HepG2 (cell line): ENCODE measurements around the gene LRRIQ4. TPM values are rescaled to one million over a fixed set of nuclear protein-coding genes. Genes with fewer than 3 reads are reported as not detected.

Experiments used
- ATM ChIP-seq: fragments of 450-650 bp; IDR thresholded peaks from 2 replicates; pipeline ENCODE4 v1.7.1; 2017; ENCODE audit warnings: mild to moderate bottlenecking, borderline replicate concordance
- BRD4 ChIP-seq: sonication (generic); formaldehyde crosslinking; IDR thresholded peaks from 2 replicates; pipeline ENCODE4 v1.4.0; 2020; ENCODE audit warnings: missing genetic modification reagents
- DMAP1 ChIP-seq: IDR thresholded peaks from 2 replicates; pipeline ENCODE4 v1.6.1; 2016
- ELF3 ChIP-seq: IDR thresholded peaks from 2 replicates; pipeline ENCODE4 v1.6.1; 2016; ENCODE audit warnings: missing genetic modification reagents, missing compliant biosample characterization
- HDAC1 ChIP-seq: sonication (generic); formaldehyde crosslinking; IDR thresholded peaks from 2 replicates; pipeline ENCODE4 v1.5.1; 2020; ENCODE audit warnings: mild to moderate bottlenecking, missing genetic modification reagents
- MEIS2 ChIP-seq: sonication (generic); formaldehyde crosslinking; IDR thresholded peaks from 2 replicates; pipeline ENCODE4 v1.9.0; 2021; ENCODE audit warnings: mild to moderate bottlenecking, missing genetic modification reagents
- MXD4 ChIP-seq: IDR thresholded peaks from 2 replicates; pipeline ENCODE4 v1.6.1; 2016; ENCODE audit warnings: mild to moderate bottlenecking, missing biosample characterization, missing genetic modification reagents
- PCBP1 ChIP-seq: fragments of 200-400 bp; formaldehyde crosslinking; IDR thresholded peaks from 2 replicates; pipeline ENCODE4 v1.6.1; 2017; ENCODE audit warnings: mild to moderate bottlenecking, low read depth, low read length, borderline replicate concordance
- RFXAP ChIP-seq: sonication (generic); formaldehyde crosslinking; IDR thresholded peaks from 2 replicates; pipeline ENCODE4 v1.4.0; 2020; ENCODE audit warnings: missing genetic modification reagents, borderline replicate concordance
- SAFB2 ChIP-seq: sonication (generic); formaldehyde crosslinking; IDR thresholded peaks from 2 replicates; pipeline ENCODE4 v1.5.1; 2020; ENCODE audit warnings: missing genetic modification reagents, low read depth, mild to moderate bottlenecking, borderline replicate concordance
- SPEN ChIP-seq: sonication (generic); formaldehyde crosslinking; IDR thresholded peaks from 2 replicates; pipeline ENCODE4 v1.5.1; 2020; ENCODE audit warnings: low read depth, mild to moderate bottlenecking, missing genetic modification reagents
- TBP ChIP-seq: sonication (generic); formaldehyde crosslinking; IDR thresholded peaks from 2 replicates; pipeline ENCODE4 v1.5.0; 2020; ENCODE audit warnings: missing genetic modification reagents
- THAP11 ChIP-seq: IDR thresholded peaks from 2 replicates; pipeline ENCODE4 v1.6.1; 2016; ENCODE audit warnings: missing biosample characterization, missing genetic modification reagents
- ZFP37 ChIP-seq: sonication (generic); formaldehyde crosslinking; IDR thresholded peaks from 2 replicates; pipeline ENCODE4 v1.4.0; 2020; ENCODE audit warnings: missing genetic modification reagents, borderline replicate concordance
- ZIK1 ChIP-seq: sonication (generic); formaldehyde crosslinking; IDR thresholded peaks from 2 replicates; pipeline ENCODE4 v1.5.0; 2020; ENCODE audit warnings: mild to moderate bottlenecking, low read depth, missing genetic modification reagents, borderline replicate concordance
- ZNF652 ChIP-seq: IDR thresholded peaks from 2 replicates; pipeline ENCODE4 v1.6.1; 2016; ENCODE audit warnings: low read depth, borderline replicate concordance
- polyA plus RNA-seq, 8 experiments: library from polyadenylated mRNA; depleted of rRNA in 3 of 8; stranded (reverse) in 7 of 8; unstranded in 1 of 8; fragments of >200 nt; fragmentation: Illumina TruSeq in 4 of 8; extraction: Trizol in 4 of 8; gene quantifications; 2 replicates each; pipeline versions ENCODE4 v1.2.1 to v1.2.3, GENCODE V29; 2011 to 2016; ENCODE audit warnings: low read depth in 4 of 8, missing spikeins in 1 of 8, mixed read lengths in 1 of 8; ENCODE audit not compliant: insufficient read depth in 1 of 8
- total RNA-seq, 5 experiments: library from RNA; depleted of rRNA; stranded (reverse); fragments of >200 nt; fragmentation: Illumina TruSeq; extraction: Trizol; gene quantifications; 2 replicates each; pipeline ENCODE4 v1.2.3, GENCODE V29; 2016; ENCODE audit warnings: low read depth in 1 of 5
- TF ChIP-seq, protein P1 (sequence below): sonication (generic); formaldehyde crosslinking; IDR thresholded peaks from 2 replicates; pipeline ENCODE4 v1.5.0; 2020; ENCODE audit warnings: mild to moderate bottlenecking, missing genetic modification reagents
- TF ChIP-seq, protein P2 (sequence below): sonication (generic); formaldehyde crosslinking; IDR thresholded peaks from 2 replicates; pipeline ENCODE4 v1.5.1; 2020; ENCODE audit warnings: missing genetic modification reagents, mild to moderate bottlenecking, borderline replicate concordance
- TF ChIP-seq, protein P3 (sequence below): sonication (generic); formaldehyde crosslinking; IDR thresholded peaks from 2 replicates; pipeline ENCODE4 v1.5.0; 2020; ENCODE audit warnings: mild to moderate bottlenecking, missing genetic modification reagents, moderate library complexity
- TF ChIP-seq, protein P4 (sequence below): IDR thresholded peaks from 2 replicates; pipeline ENCODE4 v1.6.1; 2016; ENCODE audit warnings: low read depth
- TF ChIP-seq, protein P5 (sequence below): IDR thresholded peaks from 2 replicates; pipeline ENCODE4 v1.6.1; 2016; ENCODE audit warnings: mild to moderate bottlenecking

Gene LRRIQ4
- total and polyA plus RNA-seq, 2 of the 13 experiments (the other 11 are each of a cell fraction or from before 2014, with no cell fraction given) = not detected

DNA sequence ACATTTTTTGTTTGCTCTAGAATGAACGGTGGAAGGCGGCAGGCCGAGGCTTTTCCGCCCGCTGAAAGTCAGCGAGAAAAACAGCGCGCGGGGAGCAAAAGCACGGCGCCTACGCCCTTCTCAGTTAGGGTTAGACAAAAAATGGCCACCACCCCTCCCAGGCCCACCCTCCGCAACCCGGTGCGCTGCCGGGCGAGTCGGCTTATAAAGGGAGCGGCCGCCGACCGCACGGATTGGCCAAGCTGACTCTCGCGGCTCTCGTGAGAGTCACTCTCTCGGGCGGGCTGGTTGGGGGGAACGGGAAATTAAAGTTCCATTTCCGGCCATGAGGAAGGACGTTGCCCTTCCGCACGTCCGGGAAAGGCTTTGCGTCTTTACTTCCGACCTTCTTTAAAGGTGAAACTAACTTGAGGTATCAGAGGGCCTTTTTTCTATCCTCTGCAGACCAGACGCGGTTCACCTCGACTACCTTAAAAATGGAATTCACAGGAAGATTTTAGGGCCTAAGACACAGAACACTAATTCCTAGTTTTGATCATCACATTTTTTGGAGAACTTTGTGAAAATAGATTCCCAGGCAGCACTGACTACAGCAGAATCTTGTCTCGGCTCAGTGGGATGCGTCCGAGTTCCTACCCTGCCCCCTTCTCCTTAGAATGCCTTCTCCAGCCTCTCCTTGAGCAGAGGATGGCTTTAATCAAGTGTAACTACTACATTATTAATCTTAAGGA, 47.6 kb upstream of the LRRIQ4 start, which contains the start of gene TERC (continued):
- TF ChIP-seq, protein P1, sequence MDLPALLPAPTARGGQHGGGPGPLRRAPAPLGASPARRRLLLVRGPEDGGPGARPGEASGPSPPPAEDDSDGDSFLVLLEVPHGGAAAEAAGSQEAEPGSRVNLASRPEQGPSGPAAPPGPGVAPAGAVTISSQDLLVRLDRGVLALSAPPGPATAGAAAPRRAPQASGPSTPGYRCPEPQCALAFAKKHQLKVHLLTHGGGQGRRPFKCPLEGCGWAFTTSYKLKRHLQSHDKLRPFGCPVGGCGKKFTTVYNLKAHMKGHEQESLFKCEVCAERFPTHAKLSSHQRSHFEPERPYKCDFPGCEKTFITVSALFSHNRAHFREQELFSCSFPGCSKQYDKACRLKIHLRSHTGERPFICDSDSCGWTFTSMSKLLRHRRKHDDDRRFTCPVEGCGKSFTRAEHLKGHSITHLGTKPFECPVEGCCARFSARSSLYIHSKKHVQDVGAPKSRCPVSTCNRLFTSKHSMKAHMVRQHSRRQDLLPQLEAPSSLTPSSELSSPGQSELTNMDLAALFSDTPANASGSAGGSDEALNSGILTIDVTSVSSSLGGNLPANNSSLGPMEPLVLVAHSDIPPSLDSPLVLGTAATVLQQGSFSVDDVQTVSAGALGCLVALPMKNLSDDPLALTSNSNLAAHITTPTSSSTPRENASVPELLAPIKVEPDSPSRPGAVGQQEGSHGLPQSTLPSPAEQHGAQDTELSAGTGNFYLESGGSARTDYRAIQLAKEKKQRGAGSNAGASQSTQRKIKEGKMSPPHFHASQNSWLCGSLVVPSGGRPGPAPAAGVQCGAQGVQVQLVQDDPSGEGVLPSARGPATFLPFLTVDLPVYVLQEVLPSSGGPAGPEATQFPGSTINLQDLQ (CRISPR knock-in tag) = no peak
- no peak for TF ChIP-seq ZNF652 (CRISPR knock-in tag)
- peak; percentile 59 for TF ChIP-seq SPEN (CRISPR knock-in tag)
- no peak for TF ChIP-seq ZIK1 (CRISPR knock-in tag)
- TF ChIP-seq, protein P2, sequence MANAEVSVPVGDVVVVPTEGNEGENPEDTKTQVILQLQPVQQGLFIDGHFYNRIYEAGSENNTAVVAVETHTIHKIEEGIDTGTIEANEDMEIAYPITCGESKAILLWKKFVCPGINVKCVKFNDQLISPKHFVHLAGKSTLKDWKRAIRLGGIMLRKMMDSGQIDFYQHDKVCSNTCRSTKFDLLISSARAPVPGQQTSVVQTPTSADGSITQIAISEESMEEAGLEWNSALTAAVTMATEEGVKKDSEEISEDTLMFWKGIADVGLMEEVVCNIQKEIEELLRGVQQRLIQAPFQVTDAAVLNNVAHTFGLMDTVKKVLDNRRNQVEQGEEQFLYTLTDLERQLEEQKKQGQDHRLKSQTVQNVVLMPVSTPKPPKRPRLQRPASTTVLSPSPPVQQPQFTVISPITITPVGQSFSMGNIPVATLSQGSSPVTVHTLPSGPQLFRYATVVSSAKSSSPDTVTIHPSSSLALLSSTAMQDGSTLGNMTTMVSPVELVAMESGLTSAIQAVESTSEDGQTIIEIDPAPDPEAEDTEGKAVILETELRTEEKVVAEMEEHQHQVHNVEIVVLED (CRISPR knock-in tag) = peak; percentile 47; the same call in 1 of the 2 replicates
- TF ChIP-seq ZFP37 (CRISPR knock-in tag) = no peak
- 0 out of 2 replicates have a peak, but pooled peaks have one; percentile 68 for TF ChIP-seq DMAP1 (CRISPR knock-in tag)
- TF ChIP-seq, protein P3, sequence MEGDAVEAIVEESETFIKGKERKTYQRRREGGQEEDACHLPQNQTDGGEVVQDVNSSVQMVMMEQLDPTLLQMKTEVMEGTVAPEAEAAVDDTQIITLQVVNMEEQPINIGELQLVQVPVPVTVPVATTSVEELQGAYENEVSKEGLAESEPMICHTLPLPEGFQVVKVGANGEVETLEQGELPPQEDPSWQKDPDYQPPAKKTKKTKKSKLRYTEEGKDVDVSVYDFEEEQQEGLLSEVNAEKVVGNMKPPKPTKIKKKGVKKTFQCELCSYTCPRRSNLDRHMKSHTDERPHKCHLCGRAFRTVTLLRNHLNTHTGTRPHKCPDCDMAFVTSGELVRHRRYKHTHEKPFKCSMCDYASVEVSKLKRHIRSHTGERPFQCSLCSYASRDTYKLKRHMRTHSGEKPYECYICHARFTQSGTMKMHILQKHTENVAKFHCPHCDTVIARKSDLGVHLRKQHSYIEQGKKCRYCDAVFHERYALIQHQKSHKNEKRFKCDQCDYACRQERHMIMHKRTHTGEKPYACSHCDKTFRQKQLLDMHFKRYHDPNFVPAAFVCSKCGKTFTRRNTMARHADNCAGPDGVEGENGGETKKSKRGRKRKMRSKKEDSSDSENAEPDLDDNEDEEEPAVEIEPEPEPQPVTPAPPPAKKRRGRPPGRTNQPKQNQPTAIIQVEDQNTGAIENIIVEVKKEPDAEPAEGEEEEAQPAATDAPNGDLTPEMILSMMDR = no peak
- 0 out of 2 replicates have a peak, but pooled peaks have one; percentile 20 for TF ChIP-seq MXD4 (CRISPR knock-in tag)
- no peak for TF ChIP-seq ATM
- TF ChIP-seq, protein P4, sequence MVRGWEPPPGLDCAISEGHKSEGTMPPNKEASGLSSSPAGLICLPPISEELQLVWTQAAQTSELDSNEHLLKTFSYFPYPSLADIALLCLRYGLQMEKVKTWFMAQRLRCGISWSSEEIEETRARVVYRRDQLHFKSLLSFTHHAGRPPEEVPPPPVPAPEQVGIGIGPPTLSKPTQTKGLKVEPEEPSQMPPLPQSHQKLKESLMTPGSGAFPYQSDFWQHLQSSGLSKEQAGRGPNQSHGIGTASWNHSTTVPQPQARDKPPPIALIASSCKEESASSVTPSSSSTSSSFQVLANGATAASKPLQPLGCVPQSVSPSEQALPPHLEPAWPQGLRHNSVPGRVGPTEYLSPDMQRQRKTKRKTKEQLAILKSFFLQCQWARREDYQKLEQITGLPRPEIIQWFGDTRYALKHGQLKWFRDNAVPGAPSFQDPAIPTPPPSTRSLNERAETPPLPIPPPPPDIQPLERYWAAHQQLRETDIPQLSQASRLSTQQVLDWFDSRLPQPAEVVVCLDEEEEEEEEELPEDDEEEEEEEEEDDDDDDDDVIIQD (CRISPR knock-in tag) = peak; percentile 76; the same call in 1 of the 2 replicates
- no peak for TF ChIP-seq RFXAP (CRISPR knock-in tag)
- peak; percentile 33; the same call in 1 of the 2 replicates for TF ChIP-seq HDAC1 (CRISPR knock-in tag)
- no peak for TF ChIP-seq SAFB2
- TF ChIP-seq PCBP1 = 0 out of 2 replicates have a peak, but pooled peaks have one; percentile 60
- peak; percentile 77 for TF ChIP-seq THAP11
- no peak; the same call in 1 of the 2 replicates for TF ChIP-seq BRD4 (CRISPR knock-in tag)
- TF ChIP-seq MEIS2 (CRISPR knock-in tag) = no peak
- TF ChIP-seq, protein P5, sequence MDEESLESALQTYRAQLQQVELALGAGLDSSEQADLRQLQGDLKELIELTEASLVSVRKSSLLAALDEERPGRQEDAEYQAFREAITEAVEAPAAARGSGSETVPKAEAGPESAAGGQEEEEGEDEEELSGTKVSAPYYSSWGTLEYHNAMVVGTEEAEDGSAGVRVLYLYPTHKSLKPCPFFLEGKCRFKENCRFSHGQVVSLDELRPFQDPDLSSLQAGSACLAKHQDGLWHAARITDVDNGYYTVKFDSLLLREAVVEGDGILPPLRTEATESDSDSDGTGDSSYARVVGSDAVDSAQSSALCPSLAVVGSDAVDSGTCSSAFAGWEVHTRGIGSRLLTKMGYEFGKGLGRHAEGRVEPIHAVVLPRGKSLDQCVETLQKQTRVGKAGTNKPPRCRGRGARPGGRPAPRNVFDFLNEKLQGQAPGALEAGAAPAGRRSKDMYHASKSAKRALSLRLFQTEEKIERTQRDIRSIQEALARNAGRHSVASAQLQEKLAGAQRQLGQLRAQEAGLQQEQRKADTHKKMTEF (CRISPR knock-in tag) = 0 out of 2 replicates have a peak, but pooled peaks have one; percentile 46
- peak; percentile 71 for TF ChIP-seq ELF3 (CRISPR knock-in tag)
- TF ChIP-seq TBP (CRISPR knock-in tag) = no peak
